GM20000 (cell line): ENCODE results near the gene EPHA1.

Experiments
- DNase-seq: peaks from one replicate; pipeline ENCODE4 v3.0.0; 2012; ENCODE audit warnings: low spot score
- TF ChIP-seq, protein P1 (sequence below): IDR thresholded peaks from 2 replicates; pipeline ENCODE4 v1.5.1; 2012; ENCODE audit warnings: mild to moderate bottlenecking, control low read depth; ENCODE audit errors: extremely low read depth, missing control alignments

The EPHA1 gene

DNA sequence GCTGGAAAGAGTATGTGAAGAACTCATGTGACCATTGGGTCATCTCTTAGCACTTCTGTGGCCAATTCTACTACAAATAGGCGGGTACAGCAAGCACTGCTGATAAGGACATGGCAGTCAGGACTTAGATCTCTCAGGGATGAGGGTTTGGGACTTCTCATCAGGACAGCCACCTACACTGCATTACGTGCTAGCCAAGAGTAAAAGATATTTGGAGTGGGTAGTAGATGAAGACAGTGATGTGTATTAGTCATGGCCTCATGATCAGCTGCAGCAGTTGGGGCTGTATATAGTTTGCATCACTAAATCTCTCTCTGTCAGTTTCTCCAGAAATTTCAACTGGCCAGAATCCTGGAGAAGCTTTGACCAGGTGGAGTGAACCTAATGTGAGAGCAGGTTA is 43.8 kb upstream of the EPHA1 start:
- TF ChIP-seq, protein P1, sequence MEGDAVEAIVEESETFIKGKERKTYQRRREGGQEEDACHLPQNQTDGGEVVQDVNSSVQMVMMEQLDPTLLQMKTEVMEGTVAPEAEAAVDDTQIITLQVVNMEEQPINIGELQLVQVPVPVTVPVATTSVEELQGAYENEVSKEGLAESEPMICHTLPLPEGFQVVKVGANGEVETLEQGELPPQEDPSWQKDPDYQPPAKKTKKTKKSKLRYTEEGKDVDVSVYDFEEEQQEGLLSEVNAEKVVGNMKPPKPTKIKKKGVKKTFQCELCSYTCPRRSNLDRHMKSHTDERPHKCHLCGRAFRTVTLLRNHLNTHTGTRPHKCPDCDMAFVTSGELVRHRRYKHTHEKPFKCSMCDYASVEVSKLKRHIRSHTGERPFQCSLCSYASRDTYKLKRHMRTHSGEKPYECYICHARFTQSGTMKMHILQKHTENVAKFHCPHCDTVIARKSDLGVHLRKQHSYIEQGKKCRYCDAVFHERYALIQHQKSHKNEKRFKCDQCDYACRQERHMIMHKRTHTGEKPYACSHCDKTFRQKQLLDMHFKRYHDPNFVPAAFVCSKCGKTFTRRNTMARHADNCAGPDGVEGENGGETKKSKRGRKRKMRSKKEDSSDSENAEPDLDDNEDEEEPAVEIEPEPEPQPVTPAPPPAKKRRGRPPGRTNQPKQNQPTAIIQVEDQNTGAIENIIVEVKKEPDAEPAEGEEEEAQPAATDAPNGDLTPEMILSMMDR, result no peak
- DNase-seq, result no peak

DNA sequence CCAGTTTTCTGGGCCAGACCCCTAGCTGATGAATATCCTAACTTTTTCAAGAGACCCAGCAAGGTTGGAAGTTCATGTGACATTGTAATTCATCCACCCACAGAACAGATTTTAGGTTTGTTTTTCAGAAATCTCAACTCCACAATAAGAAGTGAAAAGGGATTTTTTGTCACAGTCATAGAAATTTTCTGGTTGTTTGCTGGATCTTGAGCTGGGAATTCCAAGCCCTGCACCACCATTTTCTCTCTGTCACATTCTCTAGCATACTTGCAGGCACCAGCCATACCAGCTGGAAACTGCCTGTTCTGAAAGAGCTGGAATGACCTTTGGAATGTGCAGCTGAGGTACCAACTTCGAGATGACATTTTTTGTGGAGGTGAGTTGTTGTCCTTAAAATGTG is 43.1 kb upstream of the EPHA1 start:
- DNase-seq, result no peak

GRCh38 chr7:143451122-143451521 is 42.5 kb upstream of the EPHA1 start:
- TF ChIP-seq, protein P1, result no peak
- no peak for DNase-seq

More for the DNA sequence above, 43.1 kb upstream of the EPHA1 start:
- TF ChIP-seq, protein P1, result no peak

DNA sequence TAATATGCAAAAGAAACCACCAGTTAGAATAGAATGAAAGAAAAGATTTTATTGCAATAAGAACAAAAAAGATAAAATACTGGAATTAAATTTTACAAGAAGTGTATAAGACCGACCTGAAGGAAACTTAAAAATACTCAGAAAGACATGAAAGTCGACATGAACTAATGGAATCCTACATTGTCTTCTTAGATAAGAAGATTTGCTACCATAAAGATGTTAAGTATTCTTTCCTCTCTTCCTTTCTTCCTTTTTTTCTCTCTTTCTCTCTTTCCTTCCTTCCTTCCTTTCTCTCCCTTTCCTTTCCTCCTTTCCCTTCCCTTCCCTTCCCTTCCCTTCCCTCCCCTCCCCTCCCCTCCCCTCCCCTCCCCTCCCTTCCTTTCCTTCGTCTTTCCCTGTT is 41.1 kb upstream of the EPHA1 start:
- DNase-seq, result no peak
- TF ChIP-seq, protein P1, result no peak

DNA sequence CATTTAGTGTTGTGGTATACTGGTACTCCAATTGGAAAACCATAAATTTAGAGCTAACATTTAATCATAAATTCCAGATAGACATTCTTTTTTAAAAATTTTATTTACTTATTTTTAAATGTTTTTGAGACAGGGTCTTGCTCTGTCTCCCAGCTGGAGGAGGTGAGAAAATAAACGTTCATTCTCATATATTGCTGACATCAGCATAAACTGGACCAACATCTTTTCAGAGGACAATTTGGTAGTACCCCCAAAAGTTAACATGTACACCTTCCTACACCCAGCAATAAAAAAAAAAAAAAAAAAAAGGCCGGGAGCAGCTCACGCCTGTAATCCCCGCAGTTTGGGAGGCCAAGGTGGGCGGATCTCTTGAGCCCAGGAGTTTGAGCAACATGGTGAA is 39.8 kb upstream of the EPHA1 start:
- no peak for DNase-seq
- TF ChIP-seq, protein P1, result no peak

- TF ChIP-seq, protein P1, result no peak
- DNase-seq, result no peak
Measured at GRCh38 chr7:143447466-143447865, 38.8 kb upstream of the EPHA1 start.

GRCh38 chr7:143444785-143445184 is 36.1 kb upstream of the EPHA1 start:
- DNase-seq, result no peak
- TF ChIP-seq, protein P1, result no peak
